ENCODE measurements around the gene TNFRSF1B.

TNFRSF1B gene

GRCh38 chr1:12142141-12142823, 24.5 kb upstream of the TNFRSF1B start:
- DNase-seq, result no peak

GRCh38 chr1:12142891-12143630, 23.7 kb upstream of the TNFRSF1B start:
- DNase-seq, result no peak

- no peak for DNase-seq
Observed at GRCh38 chr1:12143631-12144155, 23.1 kb upstream of the TNFRSF1B start.

- DNase-seq, result no peak
Observed at GRCh38 chr1:12144236-12144635, 22.6 kb upstream of the TNFRSF1B start.

GRCh38 chr1:12144969-12145368, 21.8 kb upstream of the TNFRSF1B start:
- no peak for DNase-seq

GRCh38 chr1:12145616-12146342, 21.0 kb upstream of the TNFRSF1B start:
- DNase-seq, result no peak

- DNase-seq, result no peak
Observed at GRCh38 chr1:12146343-12147112, 20.3 kb upstream of the TNFRSF1B start.

- no peak for DNase-seq
Observed at GRCh38 chr1:12147201-12147701, 19.5 kb upstream of the TNFRSF1B start.

- no peak for DNase-seq
Observed at GRCh38 chr1:12148160-12148957, 18.4 kb upstream of the TNFRSF1B start.

GRCh38 chr1:12148958-12149790, 17.6 kb upstream of the TNFRSF1B start:
- no peak for DNase-seq

GRCh38 chr1:12149791-12150175, 17.0 kb upstream of the TNFRSF1B start:
- no peak for DNase-seq

GRCh38 chr1:12150456-12151200, 16.2 kb upstream of the TNFRSF1B start:
- no peak for DNase-seq

- DNase-seq, result no peak
Observed at GRCh38 chr1:12151465-12151864, 15.3 kb upstream of the TNFRSF1B start.

- no peak for DNase-seq
Observed at GRCh38 chr1:12152113-12152891, 14.5 kb upstream of the TNFRSF1B start.

GRCh38 chr1:12153181-12153785, 13.5 kb upstream of the TNFRSF1B start:
- no peak for DNase-seq

GRCh38 chr1:12155328-12155727, 11.5 kb upstream of the TNFRSF1B start:
- DNase-seq, result no peak

- no peak for DNase-seq
Observed at GRCh38 chr1:12157366-12158231, 9.2 kb upstream of the TNFRSF1B start.

All from NCI-H2171 treated with DMSO at 0.1 percent for 48 hours (cell line).